DOHH2 (cell line): Measurements from ENCODE around the gene USP10.

Experiments used
- H3F3A ChIP-seq: fragments of 200-600 bp; sonication (generic), shearing (Covaris generic); 2 replicates; pipeline ENCODE4 v1.6.0; 2016; ENCODE audit warnings: antibody characterized with exemption, mild to moderate bottlenecking; ENCODE audit not compliant: control insufficient read depth, insufficient read depth
- H3K27ac ChIP-seq: fragments of 200-600 bp; sonication (generic); 2 replicates; pipeline ENCODE4 v1.5.1; 2014; ENCODE audit warnings: low read depth, mild to moderate bottlenecking, low read length, moderate library complexity
- H3K27me3 ChIP-seq: fragments of 200-600 bp; sonication (generic); 2 replicates; pipeline ENCODE4 v1.6.1; 2014; ENCODE audit warnings: mild to moderate bottlenecking, low read length, mixed read lengths; ENCODE audit not compliant: control insufficient read depth
- H3K36me3 ChIP-seq: fragments of 200-600 bp; sonication (generic); 2 replicates; pipeline ENCODE4 v1.6.1; 2014; ENCODE audit warnings: mild to moderate bottlenecking, low read length, moderate library complexity, mixed read lengths; ENCODE audit not compliant: control insufficient read depth
- H3K4me1 ChIP-seq: fragments of 200-600 bp; sonication (generic); 2 replicates; pipeline ENCODE4 v1.6.1; 2014; ENCODE audit warnings: mild to moderate bottlenecking, low read length, mixed read lengths; ENCODE audit not compliant: control insufficient read depth
- H3K4me2 ChIP-seq: fragments of 200-600 bp; sonication (generic); 2 replicates; pipeline ENCODE4 v1.6.0; 2014; ENCODE audit warnings: mild to moderate bottlenecking, low read length, moderate library complexity
- H3K4me3 ChIP-seq: fragments of 200-600 bp; sonication (generic); 2 replicates; pipeline ENCODE4 v1.5.1; 2014; ENCODE audit warnings: mild to moderate bottlenecking, low read length, mixed read lengths
- H3K79me2 ChIP-seq: fragments of 200-600 bp; sonication (generic); 2 replicates; pipeline ENCODE4 v1.6.1; 2014; ENCODE audit warnings: mild to moderate bottlenecking, low read length, mixed read lengths; ENCODE audit not compliant: control insufficient read depth
- H3K9me2 ChIP-seq: fragments of 200-600 bp; sonication (generic); replicated peaks from 2 replicates; pipeline ENCODE4 v1.6.1; 2014; ENCODE audit warnings: mild to moderate bottlenecking, low read length, mixed read lengths; ENCODE audit not compliant: control insufficient read depth
- H3K9me3 ChIP-seq: fragments of 200-600 bp; sonication (generic); 2 replicates; pipeline ENCODE4 v1.6.1; 2014; ENCODE audit warnings: antibody characterized with exemption, low read length, mixed read lengths; ENCODE audit not compliant: control insufficient read depth, insufficient read depth
- H4K20me1 ChIP-seq: fragments of 200-600 bp; sonication (generic); 2 replicates; pipeline ENCODE4 v1.6.0; 2014; ENCODE audit warnings: low read depth, mild to moderate bottlenecking, antibody characterized with exemption, low read length, moderate library complexity; ENCODE audit not compliant: control insufficient read depth, insufficient read depth
- EZH2phosphoT487 ChIP-seq: fragments of 200-600 bp; sonication (generic); IDR thresholded peaks from 2 replicates; pipeline ENCODE4 v1.6.1; 2017; ENCODE audit warnings: borderline replicate concordance, mild to moderate bottlenecking, antibody characterized with exemption, low read length, moderate library complexity, mixed read lengths
- TF ChIP-seq, protein P1 (sequence below): fragments of 200-600 bp; sonication (generic); IDR thresholded peaks from one replicate; pipeline ENCODE4 v1.5.1; 2014; ENCODE audit warnings: antibody characterized with exemption, mild to moderate bottlenecking, low read depth, low read length; ENCODE audit not compliant: poor library complexity, severe bottlenecking

Gene USP10

DNA sequence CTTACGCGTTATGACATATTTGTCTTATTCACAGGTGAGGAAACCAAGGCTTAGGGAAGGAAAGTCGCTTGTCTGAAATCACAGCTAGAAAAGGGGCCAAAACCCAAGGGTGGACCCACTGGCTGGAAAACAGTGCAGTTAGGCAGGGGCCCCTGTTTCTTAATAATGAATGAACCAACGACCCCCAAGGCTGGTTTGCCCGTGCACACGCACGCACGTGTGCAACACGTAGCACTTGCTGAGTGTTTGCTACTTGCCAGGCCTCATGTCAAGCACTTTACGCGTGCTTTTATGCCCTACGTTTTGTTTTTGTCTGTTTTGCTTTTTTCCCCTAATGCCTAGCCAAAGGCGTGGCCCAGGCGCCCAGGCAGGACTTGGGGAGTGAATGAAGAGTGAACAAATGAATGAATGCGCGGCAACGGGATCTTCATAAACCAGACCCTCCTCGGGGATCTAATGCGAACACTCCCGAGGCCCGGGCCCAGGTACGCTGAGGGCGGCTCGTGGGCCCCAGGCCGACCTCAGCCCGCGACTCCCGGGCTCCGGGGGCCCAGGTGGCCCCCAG is 571 bp upstream of the USP10 start:
- Histone ChIP-seq H3K36me3 (peaks cover 21% of the 10 kb centered on the region), H3K9me2 (no peaks in the 10 kb centered on the region), H3K4me2 (peak overlapping the region; percentile 75), H3F3A (no peaks in the 10 kb centered on the region; the same call in 1 of the 2 replicates), H3K4me3 (peak overlapping the region; percentile 92), H3K4me1 (peaks cover 35% of the 10 kb centered on the region), H3K9me3 (no peaks in the 10 kb centered on the region), H3K79me2 (peaks cover 49% of the 10 kb centered on the region), H3K27me3 (no peaks in the 10 kb centered on the region), H3K27ac (no peak overlapping the region), H4K20me1 (peaks cover 31% of the 10 kb centered on the region)
- TF ChIP-seq EZH2phosphoT487, result no peak
- TF ChIP-seq, protein P1, sequence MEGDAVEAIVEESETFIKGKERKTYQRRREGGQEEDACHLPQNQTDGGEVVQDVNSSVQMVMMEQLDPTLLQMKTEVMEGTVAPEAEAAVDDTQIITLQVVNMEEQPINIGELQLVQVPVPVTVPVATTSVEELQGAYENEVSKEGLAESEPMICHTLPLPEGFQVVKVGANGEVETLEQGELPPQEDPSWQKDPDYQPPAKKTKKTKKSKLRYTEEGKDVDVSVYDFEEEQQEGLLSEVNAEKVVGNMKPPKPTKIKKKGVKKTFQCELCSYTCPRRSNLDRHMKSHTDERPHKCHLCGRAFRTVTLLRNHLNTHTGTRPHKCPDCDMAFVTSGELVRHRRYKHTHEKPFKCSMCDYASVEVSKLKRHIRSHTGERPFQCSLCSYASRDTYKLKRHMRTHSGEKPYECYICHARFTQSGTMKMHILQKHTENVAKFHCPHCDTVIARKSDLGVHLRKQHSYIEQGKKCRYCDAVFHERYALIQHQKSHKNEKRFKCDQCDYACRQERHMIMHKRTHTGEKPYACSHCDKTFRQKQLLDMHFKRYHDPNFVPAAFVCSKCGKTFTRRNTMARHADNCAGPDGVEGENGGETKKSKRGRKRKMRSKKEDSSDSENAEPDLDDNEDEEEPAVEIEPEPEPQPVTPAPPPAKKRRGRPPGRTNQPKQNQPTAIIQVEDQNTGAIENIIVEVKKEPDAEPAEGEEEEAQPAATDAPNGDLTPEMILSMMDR, result no peak

DNA sequence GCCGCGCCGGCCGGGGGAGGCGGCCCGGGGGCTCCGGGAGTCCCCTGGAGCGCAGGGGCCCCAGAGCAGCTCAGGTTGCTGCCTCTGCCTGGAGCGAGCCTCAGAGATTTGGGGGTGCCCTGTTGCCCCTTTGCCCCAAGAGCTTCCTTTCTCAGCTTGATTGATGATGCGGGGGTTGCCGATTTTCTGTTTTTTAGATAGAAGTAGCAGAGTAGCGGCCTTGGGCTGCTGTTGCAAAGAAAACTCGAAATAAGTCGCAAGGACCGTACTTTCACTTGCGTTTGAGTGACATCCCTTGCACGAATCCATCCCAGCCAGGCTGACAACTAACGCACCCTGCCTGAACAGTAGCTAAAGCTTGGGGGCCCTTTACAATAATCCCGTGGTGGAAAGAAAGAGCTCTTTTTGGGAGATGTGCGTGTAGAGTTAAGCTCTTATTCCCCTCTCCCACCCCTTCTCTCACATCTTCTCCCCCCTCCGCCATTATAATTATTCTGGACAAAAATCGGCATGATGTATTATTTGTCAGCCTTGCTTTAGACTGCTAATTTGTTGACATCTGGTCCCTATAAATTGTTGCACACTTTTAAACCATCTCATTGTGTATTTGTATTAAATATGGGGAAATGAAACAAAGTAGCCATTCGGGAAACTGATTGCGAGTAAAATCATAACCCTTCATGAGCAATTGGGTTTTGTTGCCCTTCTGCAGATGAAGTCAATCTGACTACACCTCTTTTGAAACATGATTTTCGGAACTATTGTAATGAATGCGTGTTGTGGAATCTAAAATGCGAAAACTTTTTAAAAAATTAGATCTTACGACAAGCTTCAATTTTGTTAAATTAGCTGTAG is 873 bp downstream of the USP10 start:
- Histone ChIP-seq H4K20me1 (peaks cover 32% of the 10 kb centered on the region), H3K9me3 (no peaks in the 10 kb centered on the region), H3F3A (no peaks in the 10 kb centered on the region; the same call in 1 of the 2 replicates), H3K4me3 (peak overlapping the region; percentile 92), H3K4me2 (peak overlapping the region; percentile 69), H3K27me3 (no peaks in the 10 kb centered on the region), H3K4me1 (peaks cover 37% of the 10 kb centered on the region), H3K9me2 (no peaks in the 10 kb centered on the region), H3K79me2 (peaks cover 64% of the 10 kb centered on the region), H3K36me3 (peaks cover 29% of the 10 kb centered on the region), H3K27ac (peak overlapping the region; percentile 53)
- TF ChIP-seq, protein P1, result no peak
- no peak for TF ChIP-seq EZH2phosphoT487

DNA sequence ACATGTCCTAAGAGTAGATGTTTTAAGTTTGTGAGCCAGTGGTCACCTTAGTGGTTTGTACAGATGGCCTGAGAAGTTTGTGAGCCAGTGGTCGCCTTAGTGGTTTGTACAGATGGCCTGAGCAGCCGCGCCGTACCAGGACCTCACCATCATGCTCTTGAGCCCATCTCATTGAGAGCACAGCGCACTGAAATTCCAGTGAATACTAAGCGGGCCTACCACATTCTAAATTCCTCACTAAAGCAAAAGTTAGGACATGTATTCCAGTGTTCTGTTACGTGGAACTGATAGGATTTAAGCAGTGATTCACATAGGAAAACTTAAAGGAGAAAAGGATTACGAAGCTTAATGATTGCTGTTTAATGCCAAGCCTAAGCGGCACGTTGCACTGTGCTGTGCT is 3.9 kb downstream of the USP10 start:
- Histone ChIP-seq H4K20me1 (peaks cover 48% of the 10 kb centered on the region), H3K4me2 (peak overlapping the region; percentile 30), H3F3A (peaks cover 3% of the 10 kb centered on the region; the same call in 1 of the 2 replicates), H3K4me3 (no peak overlapping the region), H3K27ac (no peak overlapping the region), H3K27me3 (no peaks in the 10 kb centered on the region), H3K79me2 (peaks cover 94% of the 10 kb centered on the region), H3K4me1 (peaks cover 37% of the 10 kb centered on the region), H3K9me2 (no peaks in the 10 kb centered on the region), H3K36me3 (peaks cover 51% of the 10 kb centered on the region), H3K9me3 (no peaks in the 10 kb centered on the region)
- TF ChIP-seq, protein P1, result no peak
- TF ChIP-seq EZH2phosphoT487, result no peak
